IPS-15b (cell line): ENCODE measurements around the gene KCNE1.

Experiments used
- H3K27me3 ChIP-seq: one replicate; pipeline ENCODE4 v1.6.1; 2013; ENCODE audit warnings: low read length; ENCODE audit not compliant: control insufficient read depth, insufficient read depth
- H3K36me3 ChIP-seq: one replicate; pipeline ENCODE4 v1.6.1; 2013; ENCODE audit warnings: low read length; ENCODE audit not compliant: control insufficient read depth, insufficient read depth
- H3K4me1 ChIP-seq: one replicate; pipeline ENCODE4 v1.6.1; 2013; ENCODE audit warnings: mild to moderate bottlenecking, low read length; ENCODE audit not compliant: control insufficient read depth, insufficient read depth
- H3K4me3 ChIP-seq: one replicate; pipeline ENCODE4 v1.5.1; 2013; ENCODE audit warnings: low read depth, low read length
- H3K9ac ChIP-seq: one replicate; pipeline ENCODE4 v1.6.1; 2013; ENCODE audit warnings: low read depth, mild to moderate bottlenecking, low read length
- H3K9me3 ChIP-seq: one replicate; pipeline ENCODE4 v1.6.1; 2013; ENCODE audit warnings: mild to moderate bottlenecking, low read length; ENCODE audit not compliant: control insufficient read depth, insufficient read depth

KCNE1 gene

DNA sequence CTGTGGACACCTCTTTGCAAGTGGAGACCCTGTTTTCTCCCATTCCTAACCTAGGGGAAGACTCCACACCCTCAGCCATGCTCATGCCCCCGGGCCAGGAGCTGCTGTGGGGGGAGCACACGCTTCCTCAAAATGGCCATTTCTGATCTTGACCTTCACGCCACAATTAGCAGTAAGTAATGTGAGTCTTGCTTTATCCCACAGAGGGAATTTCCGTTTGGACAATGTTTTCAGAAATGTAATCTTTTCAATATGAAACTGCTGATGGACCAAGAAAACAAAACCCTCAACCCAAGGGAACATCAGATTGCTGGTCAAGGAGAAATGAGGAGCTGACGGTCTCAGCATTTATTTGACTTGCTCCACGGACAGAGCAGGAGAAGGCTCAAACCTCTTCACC lies 8.3 kb upstream of the KCNE1 start:
- Histone ChIP-seq H3K27me3 (peaks cover 2% of the 10 kb centered on the region), H3K9ac (no peak overlapping the region), H3K9me3 (no peaks in the 10 kb centered on the region), H3K4me1 (peaks cover 27% of the 10 kb centered on the region), H3K36me3 (no peaks in the 10 kb centered on the region), H3K4me3 (no peak overlapping the region)

- Histone ChIP-seq H3K36me3 (no peaks in the 10 kb centered on the region), H3K27me3 (no peaks in the 10 kb centered on the region), H3K9ac (no peak overlapping the region), H3K4me1 (peaks cover 24% of the 10 kb centered on the region), H3K4me3 (no peak overlapping the region), H3K9me3 (no peaks in the 10 kb centered on the region)
Measured at GRCh38 chr21:34519694-34520093, 7.7 kb upstream of the KCNE1 start.

DNA sequence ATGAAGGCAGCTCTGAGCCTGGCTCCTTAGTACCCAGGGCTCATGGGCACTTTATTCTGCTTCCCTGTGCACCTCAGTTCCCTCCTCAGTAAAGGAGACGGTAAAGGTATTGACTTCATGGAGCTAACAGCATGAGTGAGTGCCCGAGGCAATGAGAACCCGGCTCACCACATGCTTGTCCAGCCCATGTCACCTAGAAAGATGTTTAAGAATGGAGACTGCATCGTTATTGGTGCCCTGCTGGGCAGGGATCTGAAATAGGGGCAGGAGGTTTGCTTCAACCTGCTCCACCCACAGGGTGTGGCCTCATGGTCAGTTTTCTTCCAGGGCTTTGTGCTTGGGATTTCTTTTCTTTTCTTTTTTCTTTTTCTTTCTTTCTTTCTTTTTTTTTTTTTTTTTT lies 7.0 kb upstream of the KCNE1 start:
- H3K4me1 ChIP-seq = peaks cover 22% of the 10 kb centered on the region
- no peaks in the 10 kb centered on the region for H3K9me3 ChIP-seq
- H3K27me3 ChIP-seq = no peaks in the 10 kb centered on the region
- H3K9ac ChIP-seq = no peak overlapping the region
- no peaks in the 10 kb centered on the region for H3K36me3 ChIP-seq
- no peak overlapping the region for H3K4me3 ChIP-seq

- no peak overlapping the region for H3K4me3 ChIP-seq
- no peak overlapping the region for H3K9ac ChIP-seq
- no peaks in the 10 kb centered on the region for H3K9me3 ChIP-seq
- no peaks in the 10 kb centered on the region for H3K27me3 ChIP-seq
- peaks cover 19% of the 10 kb centered on the region for H3K4me1 ChIP-seq
- no peaks in the 10 kb centered on the region for H3K36me3 ChIP-seq
Measured at GRCh38 chr21:34518301-34518700, 6.3 kb upstream of the KCNE1 start.

GRCh38 chr21:34517491-34518245 lies 5.7 kb upstream of the KCNE1 start:
- Histone ChIP-seq H3K36me3 (no peaks in the 10 kb centered on the region), H3K9ac (no peak overlapping the region), H3K27me3 (no peaks in the 10 kb centered on the region), H3K4me3 (no peak overlapping the region), H3K4me1 (peaks cover 14% of the 10 kb centered on the region), H3K9me3 (no peaks in the 10 kb centered on the region)

DNA sequence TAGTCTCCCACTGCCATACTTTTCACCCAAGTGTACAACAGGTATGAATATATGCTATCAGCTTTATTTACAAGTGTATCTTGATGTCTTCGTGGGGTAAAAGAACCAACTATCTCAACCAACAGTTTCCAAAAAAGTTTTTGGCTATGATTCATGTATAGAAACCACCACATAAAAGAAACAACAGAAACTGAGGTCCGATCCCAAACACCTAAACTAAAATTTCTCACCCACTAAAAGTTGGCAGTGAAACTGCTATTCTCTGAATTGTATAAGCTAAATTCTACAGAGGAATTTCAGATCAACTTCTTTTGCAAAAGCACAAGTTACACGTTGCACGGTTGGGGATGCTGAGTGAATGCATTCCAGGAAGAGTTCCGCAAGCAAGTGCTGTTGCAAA lies 5.0 kb upstream of the KCNE1 start:
- Histone ChIP-seq H3K4me1 (peaks cover 10% of the 10 kb centered on the region), H3K9ac (no peak overlapping the region), H3K9me3 (no peaks in the 10 kb centered on the region), H3K4me3 (no peak overlapping the region), H3K36me3 (no peaks in the 10 kb centered on the region), H3K27me3 (no peaks in the 10 kb centered on the region)

DNA sequence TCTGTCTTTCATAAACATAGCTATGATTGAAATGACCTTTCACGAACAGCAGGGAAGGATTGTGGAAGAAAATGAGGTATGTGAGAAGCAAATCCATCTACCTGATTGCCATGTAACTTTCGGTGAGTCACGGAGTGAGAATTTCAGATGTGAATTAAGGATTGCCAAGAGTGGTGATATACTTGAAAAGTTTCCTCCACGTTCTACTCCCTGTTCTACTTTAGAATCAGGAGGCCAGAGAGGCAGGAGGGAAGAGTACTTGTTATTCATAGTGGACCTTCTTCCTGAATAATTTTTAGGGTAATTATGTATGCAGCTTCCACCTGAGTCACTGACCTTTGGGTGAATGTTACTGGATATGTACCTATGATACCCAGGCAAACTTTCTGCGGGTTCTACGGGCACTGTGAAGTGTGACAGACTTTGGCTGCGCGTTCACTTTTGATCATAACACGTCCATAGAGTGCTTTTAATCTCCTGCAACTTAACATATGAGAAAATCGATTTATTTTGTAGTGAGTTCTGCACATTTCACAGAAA lies 2.6 kb upstream of the KCNE1 start:
- no peaks in the 10 kb centered on the region for H3K36me3 ChIP-seq
- H3K4me1 ChIP-seq = peaks cover 2% of the 10 kb centered on the region

GRCh38 chr21:34513129-34513675 lies 1.2 kb upstream of the KCNE1 start:
- Histone ChIP-seq H3K36me3 (no peaks in the 10 kb centered on the region), H3K4me1 (peaks cover 2% of the 10 kb centered on the region), H3K4me3 (no peak overlapping the region), H3K9ac (no peak overlapping the region), H3K9me3 (no peaks in the 10 kb centered on the region), H3K27me3 (no peaks in the 10 kb centered on the region)

More for the DNA sequence above, 2.6 kb upstream of the KCNE1 start:
- H3K9me3 ChIP-seq = no peaks in the 10 kb centered on the region
- no peak overlapping the region for H3K4me3 ChIP-seq
- H3K27me3 ChIP-seq = no peaks in the 10 kb centered on the region
- no peak overlapping the region for H3K9ac ChIP-seq

- H3K9me3 ChIP-seq = no peaks in the 10 kb centered on the region
- no peak overlapping the region for H3K4me3 ChIP-seq
- no peaks in the 10 kb centered on the region for H3K36me3 ChIP-seq
- H3K4me1 ChIP-seq = no peaks in the 10 kb centered on the region
- H3K9ac ChIP-seq = no peak overlapping the region
- H3K27me3 ChIP-seq = no peaks in the 10 kb centered on the region
Measured at GRCh38 chr21:34511181-34511580, 829 bp downstream of the KCNE1 start.

- no peak overlapping the region for H3K4me3 ChIP-seq
- H3K9ac ChIP-seq = no peak overlapping the region
- no peaks in the 10 kb centered on the region for H3K4me1 ChIP-seq
- no peaks in the 10 kb centered on the region for H3K9me3 ChIP-seq
- no peaks in the 10 kb centered on the region for H3K27me3 ChIP-seq
- H3K36me3 ChIP-seq = no peaks in the 10 kb centered on the region
Measured at GRCh38 chr21:34510148-34511142, 1.6 kb downstream of the KCNE1 start.

DNA sequence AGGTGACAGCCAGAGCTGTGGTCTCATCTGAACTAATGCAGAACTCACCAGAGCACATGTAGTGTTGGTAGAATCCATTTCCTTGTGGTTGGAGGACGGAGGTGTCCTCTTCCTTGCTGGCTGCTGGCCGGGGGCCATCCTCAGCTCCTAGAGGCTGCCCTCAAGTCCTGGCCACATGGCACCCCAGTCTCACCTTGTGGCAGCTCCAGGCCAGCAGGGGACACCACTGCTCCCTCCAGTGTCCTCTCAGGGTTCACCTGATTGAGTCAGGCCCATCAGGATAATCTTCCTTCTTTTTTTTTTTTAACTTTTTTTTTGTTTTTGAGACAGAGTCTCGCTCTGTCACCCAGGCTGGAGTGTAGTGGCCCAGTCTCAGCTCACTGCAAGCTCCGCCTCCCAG lies 2.9 kb downstream of the KCNE1 start:
- Histone ChIP-seq H3K27me3 (no peaks in the 10 kb centered on the region), H3K4me3 (no peak overlapping the region), H3K9me3 (no peaks in the 10 kb centered on the region), H3K9ac (no peak overlapping the region), H3K36me3 (no peaks in the 10 kb centered on the region), H3K4me1 (no peaks in the 10 kb centered on the region)
